Lower leg skin (tissue), 3 donors: ENCODE results near the gene LMF1.

Source experiments
- POLR2A ChIP-seq, 2 donors: fragments of 450-650 bp; IDR thresholded peaks; one replicate each; pipeline ENCODE4 v1.6.1; 2016 to 2017; ENCODE audit warnings: antibody characterized with exemption in 2 of 2, mild to moderate bottlenecking in 1 of 2, moderate library complexity in 1 of 2
- TF ChIP-seq, protein P1 (sequence below), 3 donors: fragments of 450-650 bp; IDR thresholded peaks; one replicate each; pipeline ENCODE4 v1.5.1; 2016; ENCODE audit warnings: antibody characterized with exemption in 3 of 3, mild to moderate bottlenecking in 3 of 3, moderate library complexity in 2 of 3

DNA sequence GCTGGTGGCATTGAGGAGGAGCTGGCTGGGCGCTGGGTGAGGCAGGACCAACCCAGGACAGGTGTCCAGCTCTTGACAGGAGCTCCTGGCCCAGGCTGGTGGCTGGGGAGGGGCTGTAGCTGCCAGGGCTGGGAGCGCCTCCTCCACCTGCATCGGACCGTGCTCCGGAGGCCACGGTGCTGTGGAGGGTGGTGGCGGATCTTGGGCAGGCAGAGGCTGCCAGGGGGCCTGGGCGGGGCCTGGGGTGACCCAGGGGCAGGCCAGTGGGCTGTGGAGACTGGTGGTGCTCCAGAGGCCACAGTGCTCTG lies 42.8 kb upstream of the LMF1 start:
- TF ChIP-seq, protein P1, sequence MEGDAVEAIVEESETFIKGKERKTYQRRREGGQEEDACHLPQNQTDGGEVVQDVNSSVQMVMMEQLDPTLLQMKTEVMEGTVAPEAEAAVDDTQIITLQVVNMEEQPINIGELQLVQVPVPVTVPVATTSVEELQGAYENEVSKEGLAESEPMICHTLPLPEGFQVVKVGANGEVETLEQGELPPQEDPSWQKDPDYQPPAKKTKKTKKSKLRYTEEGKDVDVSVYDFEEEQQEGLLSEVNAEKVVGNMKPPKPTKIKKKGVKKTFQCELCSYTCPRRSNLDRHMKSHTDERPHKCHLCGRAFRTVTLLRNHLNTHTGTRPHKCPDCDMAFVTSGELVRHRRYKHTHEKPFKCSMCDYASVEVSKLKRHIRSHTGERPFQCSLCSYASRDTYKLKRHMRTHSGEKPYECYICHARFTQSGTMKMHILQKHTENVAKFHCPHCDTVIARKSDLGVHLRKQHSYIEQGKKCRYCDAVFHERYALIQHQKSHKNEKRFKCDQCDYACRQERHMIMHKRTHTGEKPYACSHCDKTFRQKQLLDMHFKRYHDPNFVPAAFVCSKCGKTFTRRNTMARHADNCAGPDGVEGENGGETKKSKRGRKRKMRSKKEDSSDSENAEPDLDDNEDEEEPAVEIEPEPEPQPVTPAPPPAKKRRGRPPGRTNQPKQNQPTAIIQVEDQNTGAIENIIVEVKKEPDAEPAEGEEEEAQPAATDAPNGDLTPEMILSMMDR (IDR thresholded peaks at IDR 0.05), result no peak
- TF ChIP-seq POLR2A (IDR thresholded peaks at IDR 0.05), result no peak
